GM12873 (cell line): ENCODE data around the gene LCLAT1.

Experiments used
- TF ChIP-seq, protein P1 (sequence below): IDR thresholded peaks from 2 replicates; pipeline ENCODE4 v1.5.1; 2012; ENCODE audit warnings: low read depth, mild to moderate bottlenecking, moderate library complexity, low read length, control low read depth; ENCODE audit not compliant: insufficient read depth; ENCODE audit errors: missing control alignments

Gene LCLAT1

DNA sequence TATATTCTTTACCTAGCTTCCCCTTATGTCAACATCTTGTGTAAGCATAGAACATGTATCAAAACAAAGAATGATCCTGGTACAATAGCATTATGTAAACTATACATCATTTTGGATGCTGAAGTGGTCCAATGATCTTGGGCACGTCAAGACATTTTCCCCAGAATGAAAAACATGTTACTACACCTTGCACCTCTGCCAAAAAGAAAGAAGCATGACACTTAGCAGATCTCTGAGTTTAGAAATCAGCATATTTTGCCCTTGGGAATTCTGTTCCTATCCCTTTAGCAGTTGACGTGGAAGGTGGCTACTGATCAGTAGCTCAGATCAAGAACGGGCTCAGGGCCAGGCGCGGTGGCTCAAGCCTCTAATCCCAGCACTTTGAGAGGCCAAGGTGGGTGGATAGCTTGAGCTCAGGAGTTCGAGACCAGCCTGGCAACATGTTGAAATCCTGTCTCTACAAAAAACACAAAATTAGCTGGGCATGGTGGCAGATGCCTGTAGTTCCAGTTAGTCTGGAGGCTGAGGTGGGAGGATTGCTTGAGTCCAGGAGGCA is 1.7 kb upstream of the LCLAT1 start:
- TF ChIP-seq, protein P1, sequence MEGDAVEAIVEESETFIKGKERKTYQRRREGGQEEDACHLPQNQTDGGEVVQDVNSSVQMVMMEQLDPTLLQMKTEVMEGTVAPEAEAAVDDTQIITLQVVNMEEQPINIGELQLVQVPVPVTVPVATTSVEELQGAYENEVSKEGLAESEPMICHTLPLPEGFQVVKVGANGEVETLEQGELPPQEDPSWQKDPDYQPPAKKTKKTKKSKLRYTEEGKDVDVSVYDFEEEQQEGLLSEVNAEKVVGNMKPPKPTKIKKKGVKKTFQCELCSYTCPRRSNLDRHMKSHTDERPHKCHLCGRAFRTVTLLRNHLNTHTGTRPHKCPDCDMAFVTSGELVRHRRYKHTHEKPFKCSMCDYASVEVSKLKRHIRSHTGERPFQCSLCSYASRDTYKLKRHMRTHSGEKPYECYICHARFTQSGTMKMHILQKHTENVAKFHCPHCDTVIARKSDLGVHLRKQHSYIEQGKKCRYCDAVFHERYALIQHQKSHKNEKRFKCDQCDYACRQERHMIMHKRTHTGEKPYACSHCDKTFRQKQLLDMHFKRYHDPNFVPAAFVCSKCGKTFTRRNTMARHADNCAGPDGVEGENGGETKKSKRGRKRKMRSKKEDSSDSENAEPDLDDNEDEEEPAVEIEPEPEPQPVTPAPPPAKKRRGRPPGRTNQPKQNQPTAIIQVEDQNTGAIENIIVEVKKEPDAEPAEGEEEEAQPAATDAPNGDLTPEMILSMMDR: no peak

DNA sequence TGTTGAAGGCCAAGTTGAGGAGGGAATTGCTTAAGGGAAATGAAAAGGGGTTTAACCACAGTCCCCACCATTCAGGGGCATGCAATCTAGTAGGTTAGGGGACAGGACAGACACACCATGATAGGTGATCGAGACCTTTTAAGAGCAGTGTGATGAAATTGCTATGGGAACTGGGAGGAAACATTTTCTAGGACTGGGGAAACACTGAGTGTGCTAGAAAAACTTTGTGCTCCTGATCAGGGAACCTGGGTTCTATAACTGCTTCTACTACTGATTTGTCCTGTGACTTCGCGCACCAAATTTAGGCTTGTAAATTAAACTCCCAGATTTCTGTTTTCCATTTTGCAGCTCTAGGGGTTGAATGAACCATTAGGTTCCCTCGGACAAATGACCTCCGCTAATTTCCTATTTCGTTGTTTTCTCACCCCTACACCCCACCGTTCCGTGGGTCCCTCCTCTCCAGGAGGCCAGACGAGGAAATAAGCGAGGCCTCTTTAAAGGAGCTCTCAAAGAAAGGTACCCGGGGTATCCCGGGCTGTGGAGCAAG is 371 bp upstream of the LCLAT1 start:
- TF ChIP-seq, protein P1: no peak

DNA sequence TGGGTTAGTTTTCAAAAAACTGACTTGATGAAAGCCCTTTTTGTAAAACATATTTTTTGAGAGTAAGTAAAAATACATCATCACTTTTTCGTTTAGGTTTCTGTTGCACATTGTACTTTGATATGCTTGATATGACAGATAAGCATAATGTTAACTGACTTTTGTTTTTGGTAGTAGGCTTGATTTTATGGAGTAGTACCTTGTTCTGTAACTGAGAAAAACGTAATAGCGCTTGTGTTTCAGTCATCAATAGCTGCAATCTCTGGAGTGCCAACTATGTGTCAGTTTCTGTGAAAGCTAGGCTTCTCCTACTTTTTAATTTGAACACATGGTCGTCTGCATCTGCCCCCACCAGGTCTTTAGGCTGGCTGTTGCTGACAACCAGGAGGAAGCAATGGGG is 1.3 kb downstream of the LCLAT1 start:
- TF ChIP-seq, protein P1: no peak

DNA sequence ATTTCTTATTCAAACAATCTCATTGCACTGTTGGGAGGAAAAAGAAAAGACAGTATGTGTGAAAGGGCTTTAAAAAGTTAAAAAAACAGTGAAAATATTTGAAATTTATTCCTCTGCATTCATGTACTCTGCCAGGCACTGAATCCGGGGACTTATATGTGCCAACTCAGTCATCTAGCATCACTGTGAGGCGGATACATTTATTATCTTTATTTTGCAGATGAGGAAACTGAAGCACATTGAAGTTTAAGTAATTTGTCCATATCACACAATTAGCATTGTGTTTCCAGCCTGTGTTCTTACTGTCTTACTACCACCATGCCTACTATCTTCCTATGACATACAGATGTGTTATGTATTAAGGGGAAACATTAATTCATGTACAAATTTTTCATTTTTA is 1.8 kb downstream of the LCLAT1 start:
- TF ChIP-seq, protein P1: no peak

DNA sequence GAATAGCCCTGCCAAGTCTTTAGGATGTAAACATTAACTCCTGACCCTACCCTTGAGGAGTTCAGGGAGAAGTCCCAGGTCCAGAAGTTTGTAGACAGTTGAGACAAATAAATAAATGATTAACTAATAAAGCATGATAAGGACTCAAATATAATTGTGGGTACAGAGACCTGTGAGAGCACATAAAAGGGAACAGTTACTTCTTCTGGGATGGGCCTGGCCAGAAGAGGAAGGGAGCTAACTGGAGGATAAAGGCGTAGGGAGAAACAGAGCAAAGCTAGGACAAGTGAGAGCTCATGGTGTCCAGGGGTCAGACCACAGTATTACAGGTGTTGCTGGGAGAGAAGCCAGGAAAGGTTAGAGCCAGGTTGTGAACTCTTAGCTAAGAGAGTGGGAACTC is 3.0 kb downstream of the LCLAT1 start:
- TF ChIP-seq, protein P1: no peak

DNA sequence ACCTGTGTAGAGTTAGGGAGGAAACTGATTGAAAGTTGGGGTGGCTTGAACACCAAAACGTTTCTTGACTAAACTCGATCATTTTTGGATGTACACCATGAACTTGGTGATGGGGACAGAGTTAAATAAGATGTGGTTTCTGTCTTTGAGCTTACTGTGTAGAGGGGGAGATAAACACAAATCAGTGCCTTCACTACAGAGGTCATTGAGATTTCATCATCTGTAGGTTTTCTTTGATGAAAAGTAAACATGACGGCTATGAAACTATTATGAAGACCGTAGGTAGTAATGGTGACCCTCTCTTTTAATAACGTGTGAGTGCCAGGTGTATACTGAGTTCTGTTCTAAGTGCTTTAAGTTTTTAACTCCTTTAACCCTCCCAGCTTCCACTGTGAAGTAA is 6.5 kb downstream of the LCLAT1 start:
- TF ChIP-seq, protein P1: no peak

DNA sequence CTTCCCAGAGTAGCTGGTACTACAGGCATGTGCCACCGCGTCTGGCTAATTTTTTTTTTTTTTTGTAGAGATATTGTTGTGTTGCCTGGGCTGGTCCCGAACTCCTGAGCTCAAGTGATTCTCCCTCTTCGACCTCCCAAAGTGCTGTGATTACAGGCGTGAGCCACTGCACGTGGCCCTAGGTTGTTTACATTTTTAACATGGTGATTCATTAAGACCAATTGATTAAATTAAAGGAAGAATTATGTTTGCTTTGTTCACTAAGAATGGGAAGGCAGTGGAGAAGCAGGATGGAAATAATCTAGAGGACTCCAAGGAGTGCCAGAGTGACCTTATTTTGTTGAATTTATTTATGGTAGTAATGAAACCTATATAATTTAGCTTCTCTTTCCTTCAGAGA is 7.5 kb downstream of the LCLAT1 start:
- TF ChIP-seq, protein P1: no peak
